PC-9 (cell line): ENCODE measurements around the gene GMDS. TPM values are rescaled to one million over a fixed set of nuclear protein-coding genes. Genes with fewer than 3 reads are reported as not detected.

Experiments
- BruUV-seq: library from RNA; stranded (reverse); fragments of 400-500 nt; replicated peaks from 2 replicates; lab custom pipeline; 2021; lab: Mats Ljungman, UMichigan
- CTCF ChIA-PET: fragments of 300-600 bp; sonication (Branson Sonifier 250); formaldehyde crosslinking; loops from one replicate; lab custom pipeline; 2022; ENCODE audit warnings: antibody characterized with exemption; lab: Charles Lee
- POLR2A ChIA-PET: fragments of 300-600 bp; sonication (Branson Sonifier 250); formaldehyde crosslinking; loops from one replicate; lab custom pipeline; 2022; ENCODE audit warnings: antibody characterized with exemption; ENCODE audit not compliant: unreplicated experiment; lab: Charles Lee
- DNase-seq, 2 experiments: peaks; one replicate each; pipeline versions ENCODE4 v3.0.0 to v3.0.0-alpha.2; 2015 to 2022; ENCODE audit warnings: mixed read lengths in 1 of 2
- H2AFZ ChIP-seq: fragments of 200-600 bp; sonication (generic); 2 replicates; pipeline ENCODE4 v1.8.1; 2017; ENCODE audit warnings: antibody characterized with exemption
- H3F3A ChIP-seq: fragments of 200-600 bp; sonication (generic); 2 replicates; pipeline ENCODE4 v1.8.1; 2017; ENCODE audit warnings: antibody characterized with exemption, mild to moderate bottlenecking, low read depth; ENCODE audit not compliant: insufficient read depth
- H3K27ac ChIP-seq: fragments of 200-600 bp; sonication (generic); 2 replicates; pipeline ENCODE4 v1.6.1; 2016; ENCODE audit warnings: mixed run types
- H3K27me3 ChIP-seq: fragments of 200-600 bp; sonication (generic); 2 replicates; pipeline ENCODE4 v1.6.1; 2016; ENCODE audit warnings: low read depth, mixed run types; ENCODE audit not compliant: insufficient read depth
- H3K36me3 ChIP-seq: fragments of 200-600 bp; sonication (generic); 2 replicates; pipeline ENCODE4 v1.6.1; 2016; ENCODE audit warnings: low read depth, mixed run types
- H3K4me1 ChIP-seq: fragments of 200-600 bp; sonication (generic); replicated peaks from 2 replicates; pipeline ENCODE4 v1.6.1; 2016; ENCODE audit warnings: mixed run types; ENCODE audit not compliant: insufficient read depth
- H3K4me2 ChIP-seq: fragments of 200-600 bp; sonication (generic); 2 replicates; pipeline ENCODE4 v1.6.1; 2017; ENCODE audit warnings: mixed run types
- H3K4me3 ChIP-seq: fragments of 200-600 bp; sonication (generic); 2 replicates; pipeline ENCODE4 v1.6.1; 2016; ENCODE audit warnings: mixed run types
- H3K79me2 ChIP-seq: fragments of 200-600 bp; sonication (generic); 2 replicates; pipeline ENCODE4 v1.6.1; 2017; ENCODE audit warnings: low read depth, mixed run types
- H3K9me2 ChIP-seq: fragments of 200-600 bp; sonication (generic); 2 replicates; pipeline ENCODE4 v1.8.1; 2017; ENCODE audit warnings: mild to moderate bottlenecking; ENCODE audit not compliant: insufficient read depth
- H3K9me3 ChIP-seq: fragments of 200-600 bp; sonication (generic); 2 replicates; pipeline ENCODE4 v1.8.1; 2016; ENCODE audit warnings: low read depth; ENCODE audit not compliant: insufficient read depth
- H4K20me1 ChIP-seq: fragments of 200-600 bp; sonication (generic); 2 replicates; pipeline ENCODE4 v1.8.1; 2017; ENCODE audit not compliant: insufficient read depth
- EZH2 ChIP-seq: fragments of 200-600 bp; sonication (generic); IDR thresholded peaks from 2 replicates; pipeline ENCODE4 v1.8.0; 2017; ENCODE audit warnings: antibody characterized with exemption, low read depth
- intact Hi-C: fragments of 100-400 bp; cut with micrococcal nuclease; formaldehyde crosslinking; loops from one replicate; pipeline ENCODE4 v1.10.0; 2022; ENCODE audit not compliant: unreplicated experiment
- total RNA-seq: library from RNA; stranded (reverse); gene quantifications from 2 replicates; pipeline ENCODE4 v1.2.3, GENCODE V29; 2021
- TF ChIP-seq, protein P1 (sequence below): fragments of 200-600 bp; sonication (generic); conservative IDR thresholded peaks from 2 replicates; pipeline ENCODE4 v1.6.1; 2017; ENCODE audit warnings: mixed run types, antibody characterized with exemption, mild to moderate bottlenecking, moderate library complexity

Gene GMDS
- total RNA-seq, 1 experiment from 2014 or later: 30.1 TPM

DNA sequence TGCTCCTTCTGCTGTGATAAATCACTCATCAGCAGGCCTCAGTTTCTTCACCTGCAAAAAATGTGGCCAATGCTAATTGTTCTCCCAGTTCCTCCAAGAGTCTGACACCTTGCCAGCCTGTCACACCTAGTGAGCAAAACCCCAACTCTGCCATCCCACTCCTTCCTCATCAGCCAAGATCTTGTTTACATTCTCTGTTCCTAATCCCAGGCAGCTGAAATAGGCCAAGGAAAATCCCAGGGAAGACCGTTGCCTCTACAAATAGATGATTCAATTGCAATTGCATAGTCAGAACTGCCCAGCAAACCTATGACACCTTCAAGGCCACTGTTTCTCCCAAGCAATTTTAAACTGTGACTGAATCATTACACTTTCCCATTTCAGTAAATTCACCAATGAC is 78.7 kb downstream of the GMDS start:
- POLR2A ChIA-PET: no interaction called here
- Histone ChIP-seq H3K4me1 (peaks cover 16% of the 10 kb centered on the region), H3K9me3 (no peaks in the 10 kb centered on the region), H4K20me1 (no peaks in the 10 kb centered on the region), H3K27ac (no peak overlapping the region), H3K9me2 (no peaks in the 10 kb centered on the region), H3K27me3 (no peaks in the 10 kb centered on the region), H3K4me3 (no peak overlapping the region), H3F3A (peaks cover 14% of the 10 kb centered on the region), H3K4me2 (no peak overlapping the region), H3K79me2 (0 out of 2 replicates have a peak, but pooled peaks cover 8% of the 10 kb centered on the region), H3K36me3 (no peaks in the 10 kb centered on the region), H2AFZ (no peak overlapping the region)
- BruUV-seq: no TSS peak
- DNase-seq: no peak
- intact Hi-C loops: no loop called here
- TF ChIP-seq, protein P1, sequence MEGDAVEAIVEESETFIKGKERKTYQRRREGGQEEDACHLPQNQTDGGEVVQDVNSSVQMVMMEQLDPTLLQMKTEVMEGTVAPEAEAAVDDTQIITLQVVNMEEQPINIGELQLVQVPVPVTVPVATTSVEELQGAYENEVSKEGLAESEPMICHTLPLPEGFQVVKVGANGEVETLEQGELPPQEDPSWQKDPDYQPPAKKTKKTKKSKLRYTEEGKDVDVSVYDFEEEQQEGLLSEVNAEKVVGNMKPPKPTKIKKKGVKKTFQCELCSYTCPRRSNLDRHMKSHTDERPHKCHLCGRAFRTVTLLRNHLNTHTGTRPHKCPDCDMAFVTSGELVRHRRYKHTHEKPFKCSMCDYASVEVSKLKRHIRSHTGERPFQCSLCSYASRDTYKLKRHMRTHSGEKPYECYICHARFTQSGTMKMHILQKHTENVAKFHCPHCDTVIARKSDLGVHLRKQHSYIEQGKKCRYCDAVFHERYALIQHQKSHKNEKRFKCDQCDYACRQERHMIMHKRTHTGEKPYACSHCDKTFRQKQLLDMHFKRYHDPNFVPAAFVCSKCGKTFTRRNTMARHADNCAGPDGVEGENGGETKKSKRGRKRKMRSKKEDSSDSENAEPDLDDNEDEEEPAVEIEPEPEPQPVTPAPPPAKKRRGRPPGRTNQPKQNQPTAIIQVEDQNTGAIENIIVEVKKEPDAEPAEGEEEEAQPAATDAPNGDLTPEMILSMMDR: no peak
- TF ChIP-seq EZH2: no peak
- CTCF ChIA-PET: no interaction called here

DNA sequence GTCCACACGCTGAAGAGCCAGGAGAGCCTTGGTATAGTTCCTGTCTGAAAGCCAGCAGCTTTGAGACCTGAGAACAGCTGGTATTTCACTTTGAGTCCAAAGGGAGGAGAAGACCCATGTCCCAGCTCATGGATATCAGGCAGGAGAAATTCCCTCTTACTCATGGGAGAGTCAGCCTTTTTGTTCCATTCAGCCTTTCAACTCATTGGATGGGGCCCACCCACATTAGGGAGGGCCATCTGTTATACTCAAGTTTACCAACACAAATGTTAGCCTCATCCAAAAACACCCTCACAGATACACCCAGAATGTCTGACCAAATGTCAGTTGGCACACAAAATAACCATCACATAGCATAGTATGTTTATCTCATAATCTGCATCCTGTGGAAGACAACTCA is 80.1 kb downstream of the GMDS start:
- POLR2A ChIA-PET: no interaction called here

DNA sequence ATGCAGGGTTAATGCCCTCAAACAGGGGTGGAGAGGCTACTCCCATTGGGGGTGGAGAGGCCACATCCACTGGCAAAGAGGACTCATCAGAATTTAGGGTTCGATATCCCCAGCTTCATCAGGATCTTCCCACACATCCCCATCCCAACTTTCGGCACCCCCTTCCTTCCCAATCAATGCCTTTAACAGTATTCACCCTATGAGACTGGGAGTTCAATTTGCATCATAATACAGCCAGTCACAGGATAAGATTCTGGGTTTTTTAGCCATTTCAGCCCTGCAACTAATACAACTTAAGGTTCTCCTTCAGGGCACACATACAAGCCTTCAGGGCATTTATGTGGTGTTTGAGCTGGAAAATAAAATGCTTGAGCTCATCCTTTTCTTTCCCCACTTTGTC is 80.9 kb downstream of the GMDS start:
- DNase-seq: no peak
- H3F3A ChIP-seq: peaks cover 18% of the 10 kb centered on the region
- intact Hi-C loops: no loop called here
- no peaks in the 10 kb centered on the region for H3K9me3 ChIP-seq
- 0 out of 2 replicates have a peak, but pooled peaks cover 18% of the 10 kb centered on the region for H3K79me2 ChIP-seq
- H3K9me2 ChIP-seq: no peaks in the 10 kb centered on the region
- H2AFZ ChIP-seq: no peak overlapping the region
- H4K20me1 ChIP-seq: no peaks in the 10 kb centered on the region
- no peaks in the 10 kb centered on the region for H3K36me3 ChIP-seq
- no peak overlapping the region for H3K4me3 ChIP-seq
- no peak for TF ChIP-seq EZH2
- TF ChIP-seq, protein P1: no peak
- no peaks in the 10 kb centered on the region for H3K27me3 ChIP-seq
- no TSS peak for BruUV-seq
- POLR2A ChIA-PET: no interaction called here
- CTCF ChIA-PET: no interaction called here
- H3K27ac ChIP-seq: no peak overlapping the region
- H3K4me1 ChIP-seq: peaks cover 24% of the 10 kb centered on the region
- H3K4me2 ChIP-seq: no peak overlapping the region

More for the DNA sequence above, 80.1 kb downstream of the GMDS start:
- Histone ChIP-seq H3K36me3 (no peaks in the 10 kb centered on the region), H4K20me1 (no peaks in the 10 kb centered on the region), H3K4me3 (no peak overlapping the region), H3K27me3 (no peaks in the 10 kb centered on the region), H3K4me1 (peaks cover 24% of the 10 kb centered on the region), H2AFZ (no peak overlapping the region), H3K9me3 (no peaks in the 10 kb centered on the region), H3K4me2 (no peak overlapping the region), H3F3A (peaks cover 18% of the 10 kb centered on the region), H3K79me2 (0 out of 2 replicates have a peak, but pooled peaks cover 12% of the 10 kb centered on the region), H3K27ac (no peak overlapping the region), H3K9me2 (no peaks in the 10 kb centered on the region)
- TF ChIP-seq, protein P1: no peak
- BruUV-seq: no TSS peak
- no peak for DNase-seq
- CTCF ChIA-PET: no interaction called here
- intact Hi-C loops: no loop called here
